Uterine smooth muscle cell (primary cell): ENCODE results near the gene PIK3C2A. TPM values are rescaled to one million over a fixed set of nuclear protein-coding genes. Genes with fewer than 3 reads are reported as not detected.

Source experiments
- total RNA-seq: library from RNA; depleted of rRNA; stranded (reverse); fragments of >200 nt; gene quantifications from 2 replicates; pipeline ENCODE4 v1.2.3, GENCODE V29; 2014

Gene PIK3C2A
- 66.5 and 72.4 TPM in 2 replicates for total RNA-seq

GRCh38 chr11:17207317-17208256, at the start of gene PIK3C2A:
Gene PIK3C2A, minus strand, starts transcription at chr11:17207986. Its CDS starts 38,245 bp downstream, at chr11:17169741.

Other genes with a start within 250 kb of the PIK3C2A start
- gene PLEKHA7, start 193.6 kb downstream of the PIK3C2A start, total RNA-seq = under 0.01 TPM in 1 of 2 replicates, not detected in the other
- gene RPS13, start 130.3 kb downstream of the PIK3C2A start, total RNA-seq = 644 and 684 TPM in 2 replicates
- gene NUCB2, start 68.8 kb upstream of the PIK3C2A start, total RNA-seq = 135 and 208 TPM in 2 replicates
- 9.5 and 9.7 TPM in 2 replicates for gene NCR3LG1, start 143.8 kb upstream of the PIK3C2A start, total RNA-seq
- gene KCNJ11, start 180.7 kb upstream of the PIK3C2A start, total RNA-seq = not detected in 2 replicates